Subcutaneous abdominal adipose tissue (tissue), 5 donors: Measurements from ENCODE around the gene PRKCH.

Experiments used
- H3K27ac ChIP-seq: one replicate; pipeline ENCODE4 v1.7.0; 2013; ENCODE audit warnings: low read depth, mild to moderate bottlenecking, inconsistent platforms, low read length, moderate library complexity
- H3K27me3 ChIP-seq, 5 donors: one replicate each; pipeline ENCODE4 v1.7.0; 2013; ENCODE audit warnings: low read length in 5 of 5, inconsistent platforms in 1 of 5; ENCODE audit not compliant: control insufficient read depth in 5 of 5, insufficient read depth in 4 of 5
- H3K36me3 ChIP-seq, 5 donors: one replicate each; pipeline ENCODE4 v1.7.0; 2013; ENCODE audit warnings: low read length in 5 of 5; ENCODE audit not compliant: control insufficient read depth in 5 of 5, insufficient read depth in 5 of 5
- H3K4me1 ChIP-seq, 5 donors: one replicate each; pipeline ENCODE4 v1.7.0; 2013; ENCODE audit warnings: low read length in 5 of 5, mild to moderate bottlenecking in 3 of 5, moderate library complexity in 1 of 5; ENCODE audit not compliant: control insufficient read depth in 5 of 5, insufficient read depth in 5 of 5
- H3K4me3 ChIP-seq, 5 donors: one replicate each; pipeline ENCODE4 v1.7.0; 2013; ENCODE audit warnings: low read length in 5 of 5, low read depth in 1 of 5
- H3K9ac ChIP-seq, 5 donors: one replicate each; pipeline ENCODE4 v1.7.0; 2013; ENCODE audit warnings: low read length in 5 of 5, mild to moderate bottlenecking in 4 of 5, moderate library complexity in 3 of 5
- H3K9me3 ChIP-seq, 5 donors: one replicate each; pipeline ENCODE4 v1.7.0; 2013; ENCODE audit warnings: low read length in 5 of 5; ENCODE audit not compliant: control insufficient read depth in 5 of 5
- donor health status: healthy.
- donor health status: healthy.
- donor health status: healthy.
- donor health status: healthy.
- donor health status: healthy.

Gene PRKCH

GRCh38 chr14:61322011-61322798, 826 bp downstream of the PRKCH start:
- Histone ChIP-seq H3K9ac (peak overlapping the region in 4 of 5 donors; percentile 54 to 86 (median 72)), H3K4me3 (peak overlapping the region; percentile 65 to 86 (median 79)), H3K36me3 (no peaks in the 10 kb centered on the region), H3K27me3 (peaks cover 0 to 14% (median 5%) of the 10 kb centered on the region in 5 donors), H3K4me1 (peaks cover 2 to 29% (median 23%) of the 10 kb centered on the region in 5 donors), H3K9me3 (peaks cover 0 to 2% (median 0%) of the 10 kb centered on the region in 5 donors), H3K27ac (peak overlapping the region; percentile 70)

DNA sequence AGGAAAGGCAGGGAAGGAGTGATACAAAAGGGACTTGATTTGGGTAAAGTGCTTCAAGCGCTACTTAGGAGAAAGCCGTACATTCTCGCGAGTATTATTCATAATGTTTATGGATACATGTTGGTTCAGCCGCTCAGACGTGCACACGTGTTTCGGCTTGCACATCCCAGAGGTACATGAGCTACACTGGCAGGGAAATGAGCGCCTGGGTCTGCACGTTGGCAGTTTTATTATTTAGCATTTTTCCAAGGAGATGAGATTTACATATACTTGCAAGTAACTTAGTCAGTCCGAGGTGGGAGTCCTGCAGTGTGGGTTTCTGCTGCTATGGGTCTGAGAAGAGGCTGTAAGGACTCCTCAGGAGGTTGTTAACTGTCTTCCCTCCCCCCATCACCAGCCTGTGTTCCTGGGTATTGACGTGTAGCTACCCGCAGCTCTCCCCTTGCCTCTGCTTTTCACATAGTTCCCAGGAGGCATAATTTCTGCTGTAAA, 1.5 kb downstream of the PRKCH start:
- Histone ChIP-seq H3K9ac (peak overlapping the region in 3 of 5 donors; percentile 16 to 86 (median 77)), H3K4me1 (peaks cover 2 to 34% (median 23%) of the 10 kb centered on the region in 5 donors), H3K4me3 (peak overlapping the region; percentile 65 to 86 (median 79))

GRCh38 chr14:61323970-61324369, 2.6 kb downstream of the PRKCH start:
- Histone ChIP-seq H3K9me3 (peaks cover 0 to 2% (median 0%) of the 10 kb centered on the region in 5 donors), H3K4me3 (peak overlapping the region in 3 of 5 donors; percentile 78 to 86 (median 81)), H3K4me1 (peaks cover 2 to 39% (median 23%) of the 10 kb centered on the region in 5 donors), H3K36me3 (no peaks in the 10 kb centered on the region), H3K27me3 (peaks cover 0 to 14% (median 5%) of the 10 kb centered on the region in 5 donors), H3K9ac (peak overlapping the region in 1 of 5 donors; percentile 22), H3K27ac (peak overlapping the region; percentile 70)

More for the DNA sequence above, 1.5 kb downstream of the PRKCH start:
- Histone ChIP-seq H3K27ac (peak overlapping the region; percentile 70), H3K9me3 (peaks cover 0 to 2% (median 0%) of the 10 kb centered on the region in 5 donors), H3K36me3 (no peaks in the 10 kb centered on the region), H3K27me3 (peaks cover 0 to 14% (median 5%) of the 10 kb centered on the region in 5 donors)

- no peaks in the 10 kb centered on the region for H3K36me3 ChIP-seq
- peak overlapping the region; percentile 70 for H3K27ac ChIP-seq
- H3K27me3 ChIP-seq: peaks cover 0 to 14% (median 5%) of the 10 kb centered on the region in 5 donors
- no peak overlapping the region for H3K4me3 ChIP-seq
- no peak overlapping the region for H3K9ac ChIP-seq
- peaks cover 2 to 46% (median 23%) of the 10 kb centered on the region in 5 donors for H3K4me1 ChIP-seq
- H3K9me3 ChIP-seq: peaks cover 0 to 2% (median 0%) of the 10 kb centered on the region in 5 donors
Measured at GRCh38 chr14:61325166-61325565, 3.8 kb downstream of the PRKCH start.

DNA sequence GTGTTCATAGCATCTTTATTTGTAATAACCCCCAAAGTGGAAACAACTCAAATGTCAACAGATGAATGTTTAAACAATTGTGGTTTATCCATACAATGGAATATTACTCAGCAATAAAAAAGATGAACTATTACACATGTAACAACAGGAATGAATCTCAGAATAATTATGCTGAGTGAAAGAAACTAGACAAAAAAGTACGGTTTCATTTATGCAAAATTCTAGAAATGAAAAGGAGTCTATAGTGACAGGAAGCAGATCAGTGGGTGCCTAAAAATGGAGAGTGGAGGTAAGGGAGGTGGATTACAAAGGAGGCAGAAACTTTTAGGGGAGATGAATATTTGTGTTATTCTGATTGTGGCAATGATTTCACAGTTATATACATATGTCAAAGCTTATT, 4.8 kb downstream of the PRKCH start:
- Histone ChIP-seq H3K9me3 (peaks cover 0 to 2% (median 0%) of the 10 kb centered on the region in 5 donors), H3K27ac (peak overlapping the region; percentile 65), H3K9ac (no peak overlapping the region), H3K27me3 (peaks cover 0 to 9% (median 5%) of the 10 kb centered on the region in 5 donors), H3K4me3 (no peak overlapping the region), H3K4me1 (peaks cover 2 to 45% (median 19%) of the 10 kb centered on the region in 5 donors), H3K36me3 (no peaks in the 10 kb centered on the region)

DNA sequence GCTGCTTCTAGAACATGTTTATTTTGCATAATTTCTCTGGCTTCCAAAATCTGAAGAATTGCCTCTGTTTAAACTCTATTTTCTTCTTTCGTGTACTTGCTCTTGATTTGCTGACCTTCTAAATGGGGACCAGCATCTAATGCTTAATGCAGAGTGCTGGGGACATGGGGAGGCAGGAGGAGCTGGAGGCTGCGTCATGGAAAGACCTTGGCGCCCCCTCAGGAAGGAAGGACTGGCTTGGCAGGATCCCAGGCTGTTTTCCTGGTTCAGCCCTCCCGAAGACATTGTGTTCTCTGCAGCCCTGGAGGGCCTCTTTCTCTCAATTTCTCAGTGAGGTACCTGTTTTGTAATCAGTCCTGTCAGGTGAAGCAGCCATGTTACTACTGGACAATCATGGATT, 5.5 kb downstream of the PRKCH start:
- Histone ChIP-seq H3K27ac (peak overlapping the region; percentile 65), H3K4me1 (peaks cover 2 to 44% (median 12%) of the 10 kb centered on the region in 5 donors), H3K9me3 (peaks cover 0 to 2% (median 0%) of the 10 kb centered on the region in 5 donors), H3K27me3 (peaks cover 0 to 9% (median 5%) of the 10 kb centered on the region in 5 donors), H3K36me3 (no peaks in the 10 kb centered on the region), H3K4me3 (no peak overlapping the region), H3K9ac (no peak overlapping the region)

- Histone ChIP-seq H3K4me3 (no peak overlapping the region), H3K4me1 (peaks cover 0 to 41% (median 3%) of the 10 kb centered on the region in 5 donors), H3K9me3 (peaks cover 0 to 2% (median 0%) of the 10 kb centered on the region in 5 donors), H3K36me3 (no peaks in the 10 kb centered on the region), H3K27ac (no peak overlapping the region), H3K9ac (no peak overlapping the region), H3K27me3 (no peaks in the 10 kb centered on the region)
Measured at GRCh38 chr14:61328626-61329262, 7.4 kb downstream of the PRKCH start.

GRCh38 chr14:61329478-61330051, 8.2 kb downstream of the PRKCH start:
- peaks cover 0 to 2% (median 0%) of the 10 kb centered on the region in 5 donors for H3K9me3 ChIP-seq
- H3K36me3 ChIP-seq: no peaks in the 10 kb centered on the region
- H3K27ac ChIP-seq: peak overlapping the region; percentile 38
- H3K4me3 ChIP-seq: no peak overlapping the region
- H3K27me3 ChIP-seq: no peaks in the 10 kb centered on the region
- peaks cover 0 to 47% (median 3%) of the 10 kb centered on the region in 5 donors for H3K4me1 ChIP-seq
- H3K9ac ChIP-seq: no peak overlapping the region

DNA sequence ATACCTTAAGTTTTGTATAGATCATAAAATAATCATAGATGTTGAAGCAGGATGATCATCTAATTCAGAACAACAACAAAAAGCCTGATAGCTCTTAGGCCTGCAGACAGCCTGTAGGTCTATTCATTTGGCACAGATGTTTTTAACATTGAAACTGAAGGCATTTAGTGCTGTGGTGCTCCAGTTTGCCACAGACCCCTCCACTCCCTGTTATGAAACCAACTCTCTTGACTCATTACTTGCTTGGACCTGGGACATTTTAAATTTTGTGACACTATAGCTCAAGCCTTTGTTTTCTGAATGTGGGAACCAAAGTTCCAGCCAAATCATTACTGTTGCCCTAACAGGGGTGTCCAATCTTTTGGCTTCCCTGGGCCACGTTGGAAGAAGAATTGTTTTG, 9.1 kb downstream of the PRKCH start:
- Histone ChIP-seq H3K9me3 (peaks cover 0 to 2% (median 0%) of the 10 kb centered on the region in 5 donors), H3K27me3 (no peaks in the 10 kb centered on the region), H3K9ac (no peak overlapping the region), H3K4me1 (peaks cover 0 to 47% (median 3%) of the 10 kb centered on the region in 5 donors), H3K36me3 (no peaks in the 10 kb centered on the region), H3K27ac (no peak overlapping the region), H3K4me3 (no peak overlapping the region)
